ENCODE data around the gene RIPOR1.
"Not testable (repeated sequence)": the region's sequence is repeated elsewhere in the genome, so short reads cannot be mapped to it uniquely, and the experiment has no call there.

Gene RIPOR1

GRCh38 chr16:67514382-67514828 is 14.2 kb upstream of the RIPOR1 start:
- in situ Hi-C loops (cut with HindIII; ENCODE audit: low sequenced_read_pairs) = no loop called here

- in situ Hi-C loops (cut with HindIII; ENCODE audit: low sequenced_read_pairs) = no loop called here
Measured at GRCh38 chr16:67516296-67517154, 12.1 kb upstream of the RIPOR1 start.

GRCh38 chr16:67517155-67517445 is 11.5 kb upstream of the RIPOR1 start:
- in situ Hi-C loops (cut with HindIII; ENCODE audit: low sequenced_read_pairs) = no loop called here

- in situ Hi-C loops (cut with HindIII; ENCODE audit: low sequenced_read_pairs) = no loop called here
Measured at GRCh38 chr16:67517661-67518423, 10.8 kb upstream of the RIPOR1 start.

GRCh38 chr16:67518676-67519075 is 10.0 kb upstream of the RIPOR1 start:
- in situ Hi-C loops (cut with HindIII; ENCODE audit: low sequenced_read_pairs) = no loop called here

GRCh38 chr16:67519242-67519641 is 9.4 kb upstream of the RIPOR1 start:
- in situ Hi-C loops (cut with HindIII; ENCODE audit: low sequenced_read_pairs) = no loop called here

- in situ Hi-C loops (cut with HindIII; ENCODE audit: low sequenced_read_pairs) = no loop called here
Measured at GRCh38 chr16:67521095-67521804, 7.4 kb upstream of the RIPOR1 start.

GRCh38 chr16:67525176-67525860 is 3.3 kb upstream of the RIPOR1 start:
- in situ Hi-C loops (cut with HindIII; ENCODE audit: low sequenced_read_pairs) = no loop called here

- in situ Hi-C loops (cut with HindIII; ENCODE audit: low sequenced_read_pairs) = no loop called here
Measured at GRCh38 chr16:67526149-67526791, 2.4 kb upstream of the RIPOR1 start.

- in situ Hi-C loops (cut with HindIII; ENCODE audit: low sequenced_read_pairs) = no loop called here
Measured at GRCh38 chr16:67528870-67529581, 397 bp downstream of the RIPOR1 start.

GRCh38 chr16:67529582-67530012 is 968 bp downstream of the RIPOR1 start:
- in situ Hi-C loops (cut with HindIII; ENCODE audit: low sequenced_read_pairs) = no loop called here

- in situ Hi-C loops (cut with HindIII; ENCODE audit: low sequenced_read_pairs) = no loop called here
Measured at GRCh38 chr16:67530013-67530939, 1.6 kb downstream of the RIPOR1 start.

- in situ Hi-C loops (cut with HindIII; ENCODE audit: low sequenced_read_pairs) = no loop called here
Measured at GRCh38 chr16:67531247-67531646, 2.6 kb downstream of the RIPOR1 start.

- in situ Hi-C loops (cut with HindIII; ENCODE audit: low sequenced_read_pairs) = no loop called here
Measured at GRCh38 chr16:67533024-67533560, 4.5 kb downstream of the RIPOR1 start.

GRCh38 chr16:67533987-67534386 is 5.4 kb downstream of the RIPOR1 start:
- in situ Hi-C loops (cut with HindIII; ENCODE audit: low sequenced_read_pairs) = not testable (repeated sequence)

- in situ Hi-C loops (cut with HindIII; ENCODE audit: low sequenced_read_pairs) = no loop called here
Measured at GRCh38 chr16:67534431-67534830, 5.8 kb downstream of the RIPOR1 start.

- in situ Hi-C loops (cut with HindIII; ENCODE audit: low sequenced_read_pairs) = no loop called here
Measured at GRCh38 chr16:67535201-67535600, 6.6 kb downstream of the RIPOR1 start.

GRCh38 chr16:67537270-67537635 is 8.6 kb downstream of the RIPOR1 start:
- in situ Hi-C loops (cut with HindIII; ENCODE audit: low sequenced_read_pairs) = no loop called here

Data from endothelial cell of hepatic sinusoid (primary cell).